OCI-LY3 (cell line): ENCODE data around the gene ZSWIM5.
"Not testable (repeated sequence)": the region's sequence is repeated elsewhere in the genome, so short reads cannot be mapped to it uniquely, and the experiment has no call there.

Experiments used
- H2AFZ ChIP-seq: fragments of 200-600, 300-600 bp; shearing (Covaris generic); 2 replicates; pipeline ENCODE4 v1.6.0; 2014; ENCODE audit warnings: antibody characterized with exemption, low read depth, low read length
- H3K27ac ChIP-seq: fragments of 200-600, 300-600 bp; sonication (generic); 2 replicates; pipeline ENCODE4 v1.5.1; 2014; ENCODE audit warnings: mild to moderate bottlenecking, low read length, moderate library complexity, mixed read lengths
- H3K27me3 ChIP-seq: fragments of 200-600, 300-600 bp; sonication (generic); 2 replicates; pipeline ENCODE4 v1.6.1; 2014; ENCODE audit warnings: low read depth, low read length, mixed read lengths
- H3K36me3 ChIP-seq: fragments of 200-600, 300-600 bp; sonication (generic); replicated peaks from 2 replicates; pipeline ENCODE3; 2014; ENCODE audit warnings: low read depth, low read length, mixed read lengths
- H3K4me1 ChIP-seq: fragments of 300-600, 200-600 bp; sonication (generic); 2 replicates; pipeline ENCODE4 v1.6.1; 2014; ENCODE audit warnings: low read length, mixed read lengths
- H3K4me2 ChIP-seq: fragments of 200-600, 300-600 bp; sonication (generic); 2 replicates; pipeline ENCODE4 v1.6.1; 2014; ENCODE audit warnings: low read length, mixed read lengths
- H3K4me3 ChIP-seq: fragments of 300-600, 200-600 bp; sonication (generic); 2 replicates; pipeline ENCODE4 v1.5.1; 2014; ENCODE audit warnings: antibody characterized with exemption, mild to moderate bottlenecking, low read length, moderate library complexity
- H3K79me2 ChIP-seq: fragments of 300-600, 200-600 bp; shearing (Covaris generic); 2 replicates; pipeline ENCODE4 v1.6.1; 2014; ENCODE audit warnings: mild to moderate bottlenecking, low read length, mixed read lengths
- H3K9ac ChIP-seq: fragments of 300-600, 200-600 bp; shearing (Covaris generic); 2 replicates; pipeline ENCODE4 v1.6.0; 2014; ENCODE audit warnings: mild to moderate bottlenecking, low read length, moderate library complexity
- H3K9me3 ChIP-seq: fragments of 200-600, 300-600 bp; shearing (Covaris generic); 2 replicates; pipeline ENCODE4 v1.6.1; 2014; ENCODE audit warnings: low read length, mixed read lengths; ENCODE audit not compliant: insufficient read depth
- H4K20me1 ChIP-seq: fragments of 200-600, 300-600 bp; sonication (generic); 2 replicates; pipeline ENCODE4 v1.6.1; 2016; ENCODE audit warnings: low read length, mixed read lengths; ENCODE audit not compliant: insufficient read depth
- EZH2phosphoT487 ChIP-seq: fragments of 200-600 bp; shearing (Covaris generic); IDR thresholded peaks from 2 replicates; pipeline ENCODE4 v1.6.1; 2018; ENCODE audit warnings: antibody characterized with exemption, mixed run types, low read depth
- TF ChIP-seq, protein P1 (sequence below): fragments of 200-600, 300-600 bp; sonication (generic); IDR thresholded peaks from 2 replicates; pipeline ENCODE4 v1.5.1; 2014; ENCODE audit warnings: antibody characterized with exemption, low read length, low read depth

The ZSWIM5 gene

GRCh38 chr1:45191418-45191783 is 15.0 kb downstream of the ZSWIM5 start:
- no peak overlapping the region for H3K27ac ChIP-seq
- no peaks in the 10 kb centered on the region for H3K4me1 ChIP-seq
- no peaks in the 10 kb centered on the region for H3K79me2 ChIP-seq
- H3K27me3 ChIP-seq: no peaks in the 10 kb centered on the region
- H3K4me3 ChIP-seq: no peak overlapping the region
- no peaks in the 10 kb centered on the region for H3K36me3 ChIP-seq
- no peak overlapping the region for H2AFZ ChIP-seq
- H4K20me1 ChIP-seq: no peaks in the 10 kb centered on the region
- no peaks in the 10 kb centered on the region for H3K9me3 ChIP-seq
- H3K4me2 ChIP-seq: no peak overlapping the region
- TF ChIP-seq EZH2phosphoT487: no peak
- TF ChIP-seq, protein P1, sequence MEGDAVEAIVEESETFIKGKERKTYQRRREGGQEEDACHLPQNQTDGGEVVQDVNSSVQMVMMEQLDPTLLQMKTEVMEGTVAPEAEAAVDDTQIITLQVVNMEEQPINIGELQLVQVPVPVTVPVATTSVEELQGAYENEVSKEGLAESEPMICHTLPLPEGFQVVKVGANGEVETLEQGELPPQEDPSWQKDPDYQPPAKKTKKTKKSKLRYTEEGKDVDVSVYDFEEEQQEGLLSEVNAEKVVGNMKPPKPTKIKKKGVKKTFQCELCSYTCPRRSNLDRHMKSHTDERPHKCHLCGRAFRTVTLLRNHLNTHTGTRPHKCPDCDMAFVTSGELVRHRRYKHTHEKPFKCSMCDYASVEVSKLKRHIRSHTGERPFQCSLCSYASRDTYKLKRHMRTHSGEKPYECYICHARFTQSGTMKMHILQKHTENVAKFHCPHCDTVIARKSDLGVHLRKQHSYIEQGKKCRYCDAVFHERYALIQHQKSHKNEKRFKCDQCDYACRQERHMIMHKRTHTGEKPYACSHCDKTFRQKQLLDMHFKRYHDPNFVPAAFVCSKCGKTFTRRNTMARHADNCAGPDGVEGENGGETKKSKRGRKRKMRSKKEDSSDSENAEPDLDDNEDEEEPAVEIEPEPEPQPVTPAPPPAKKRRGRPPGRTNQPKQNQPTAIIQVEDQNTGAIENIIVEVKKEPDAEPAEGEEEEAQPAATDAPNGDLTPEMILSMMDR: no peak
- no peak overlapping the region for H3K9ac ChIP-seq

DNA sequence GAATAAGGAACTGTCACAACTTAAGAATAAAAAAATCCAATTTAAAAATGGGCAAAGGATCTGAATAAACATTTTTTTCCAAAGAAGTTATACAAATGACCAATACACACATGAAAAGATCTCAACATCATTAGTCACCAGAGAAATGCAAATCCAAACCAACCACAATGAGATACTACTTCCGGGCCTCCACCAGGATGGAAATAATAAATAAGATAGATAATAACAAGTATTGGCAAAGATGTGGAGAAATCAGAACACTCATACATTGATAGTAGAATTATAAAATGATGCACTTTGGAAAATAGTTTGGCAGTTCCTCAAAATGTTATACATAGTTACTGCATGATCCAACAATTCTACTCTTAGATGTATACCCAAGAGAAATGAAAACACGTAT is 18.7 kb downstream of the ZSWIM5 start:
- no peak overlapping the region for H3K4me2 ChIP-seq

DNA sequence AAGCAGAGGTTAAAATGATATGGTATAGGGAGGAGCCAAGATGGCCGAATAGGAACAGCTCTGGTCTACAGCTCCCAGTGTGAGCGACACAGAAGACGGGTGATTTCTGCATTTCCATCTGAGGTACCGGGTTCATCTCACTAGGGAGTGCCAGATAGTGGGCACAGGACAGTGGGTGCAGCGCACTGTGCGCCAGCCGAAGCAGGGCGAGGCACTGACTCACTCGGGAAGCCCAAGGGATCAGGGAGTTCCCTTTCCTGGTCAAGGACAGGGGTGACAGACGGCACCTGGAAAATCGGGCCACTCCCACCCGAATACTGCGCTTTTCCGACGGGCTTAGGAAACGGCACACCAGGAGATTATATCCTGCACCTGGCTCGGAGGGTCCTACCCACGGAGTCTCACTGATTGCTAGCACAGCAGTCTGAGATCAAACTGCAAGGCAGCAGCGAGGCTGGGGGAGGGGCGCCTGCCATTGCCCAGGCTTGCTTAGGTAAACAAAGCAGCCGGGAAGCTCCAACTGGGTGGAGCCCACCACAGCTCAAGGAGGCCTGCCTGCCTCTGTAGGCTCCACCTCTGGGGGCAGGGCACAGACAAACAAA is 26.4 kb downstream of the ZSWIM5 start:
- H3K4me1 ChIP-seq, H3K27ac ChIP-seq, H3K9me3 ChIP-seq, H2AFZ ChIP-seq, H4K20me1 ChIP-seq, H3K79me2 ChIP-seq, H3K4me3 ChIP-seq, H3K4me2 ChIP-seq, H3K9ac ChIP-seq, H3K27me3 ChIP-seq, H3K36me3 ChIP-seq: not testable (repeated sequence)

More for the DNA sequence above, 18.7 kb downstream of the ZSWIM5 start:
- TF ChIP-seq, protein P1: no peak
- no peak for TF ChIP-seq EZH2phosphoT487
- Histone ChIP-seq H2AFZ (no peak overlapping the region), H3K9ac (no peak overlapping the region), H3K79me2 (no peaks in the 10 kb centered on the region), H4K20me1 (no peaks in the 10 kb centered on the region), H3K27me3 (no peaks in the 10 kb centered on the region), H3K27ac (no peak overlapping the region), H3K4me3 (no peak overlapping the region), H3K4me1 (no peaks in the 10 kb centered on the region), H3K36me3 (no peaks in the 10 kb centered on the region), H3K9me3 (no peaks in the 10 kb centered on the region)

GRCh38 chr1:45177452-45177851 is 29.0 kb downstream of the ZSWIM5 start:
- H2AFZ ChIP-seq: no peak overlapping the region
- no peak overlapping the region for H3K27ac ChIP-seq
- no peak overlapping the region for H3K9ac ChIP-seq
- no peaks in the 10 kb centered on the region for H3K79me2 ChIP-seq
- no peaks in the 10 kb centered on the region for H4K20me1 ChIP-seq
- H3K4me2 ChIP-seq: no peak overlapping the region
- no peaks in the 10 kb centered on the region for H3K9me3 ChIP-seq
- H3K36me3 ChIP-seq: no peaks in the 10 kb centered on the region
- H3K4me1 ChIP-seq: no peaks in the 10 kb centered on the region
- no peak overlapping the region for H3K4me3 ChIP-seq
- no peaks in the 10 kb centered on the region for H3K27me3 ChIP-seq
- TF ChIP-seq, protein P1: no peak
- no peak for TF ChIP-seq EZH2phosphoT487
